Mesendoderm (in vitro differentiated cells): Measurements from ENCODE around the gene UBE3D.
A peak's percentile ranks its signal among the peaks of the same experiment; 100 is the strongest.

Source experiments
- DNase-seq: peaks from one replicate; pipeline ENCODE4 v3.0.0; 2013
- H2AK5ac ChIP-seq: 2 replicates; pipeline ENCODE4 v1.6.1; 2013; ENCODE audit warnings: low read length, inconsistent platforms
- H2BK120ac ChIP-seq: 2 replicates; pipeline ENCODE4 v1.6.1; 2013; ENCODE audit warnings: low read depth, mild to moderate bottlenecking, low read length, moderate library complexity, mixed read lengths
- H2BK15ac ChIP-seq: replicated peaks from 2 replicates; pipeline ENCODE4 v1.6.1; 2013; ENCODE audit warnings: low read depth, mild to moderate bottlenecking, moderate library complexity
- H2BK5ac ChIP-seq: 2 replicates; pipeline ENCODE4 v1.6.1; 2013; ENCODE audit warnings: low read length, inconsistent platforms
- H3K18ac ChIP-seq: 2 replicates; pipeline ENCODE4 v1.6.1; 2013; ENCODE audit warnings: mild to moderate bottlenecking, low read length, mixed read lengths
- H3K23ac ChIP-seq: one replicate; pipeline ENCODE4 v1.6.1; 2013; ENCODE audit warnings: low read length
- H3K27ac ChIP-seq: 2 replicates; pipeline ENCODE4 v1.5.1; 2013; ENCODE audit warnings: low read depth, mild to moderate bottlenecking, inconsistent platforms, low read length, moderate library complexity
- H3K27me3 ChIP-seq: 2 replicates; pipeline ENCODE4 v1.6.1; 2013; ENCODE audit warnings: low read length, control low read depth, mild to moderate bottlenecking, inconsistent platforms; ENCODE audit not compliant: insufficient read depth, poor library complexity
- H3K36me3 ChIP-seq: 2 replicates; pipeline ENCODE4 v1.6.1; 2013; ENCODE audit warnings: low read length, inconsistent platforms; ENCODE audit not compliant: control insufficient read depth, insufficient read depth
- H3K4ac ChIP-seq: one replicate; pipeline ENCODE4 v1.6.1; 2013; ENCODE audit warnings: low read depth, mild to moderate bottlenecking, low read length, moderate library complexity
- H3K4me1 ChIP-seq: 2 replicates; pipeline ENCODE4 v1.6.1; 2013; ENCODE audit warnings: low read depth, low read length, inconsistent platforms; ENCODE audit not compliant: control insufficient read depth
- H3K4me2 ChIP-seq: 2 replicates; pipeline ENCODE4 v1.6.1; 2013; ENCODE audit warnings: low read length
- H3K4me3 ChIP-seq: 2 replicates; pipeline ENCODE4 v1.5.1; 2013; ENCODE audit warnings: mild to moderate bottlenecking, low read length
- H3K56ac ChIP-seq: one replicate; pipeline ENCODE4 v1.6.1; 2013; ENCODE audit warnings: low read length
- H3K79me1 ChIP-seq: 2 replicates; pipeline ENCODE4 v1.6.1; 2013; ENCODE audit warnings: low read length, inconsistent platforms
- H3K79me2 ChIP-seq: 2 replicates; pipeline ENCODE4 v1.6.1; 2013; ENCODE audit warnings: mild to moderate bottlenecking, low read length; ENCODE audit not compliant: control insufficient read depth, insufficient read depth
- H3K9ac ChIP-seq: 2 replicates; pipeline ENCODE4 v1.6.1; 2013; ENCODE audit warnings: low read length, inconsistent platforms
- H4K5ac ChIP-seq: one replicate; pipeline ENCODE4 v1.6.1; 2013; ENCODE audit warnings: low read length
- H4K8ac ChIP-seq: one replicate; pipeline ENCODE4 v1.6.1; 2013; ENCODE audit warnings: low read depth, mild to moderate bottlenecking, control low read depth, low read length, moderate library complexity
- WGBS: extraction: QIAGEN DNeasy Blood & Tissue Kit; methylation state at CpG from one replicate; pipeline ENCODE4 v1.1.7; 2013; ENCODE audit warnings: low lambda C conversion rate, missing lambda C conversion rate; ENCODE audit not compliant: insufficient coverage; ENCODE audit errors: extremely low coverage; 5-methylcytosine and 5-hydroxymethylcytosine counted together

Gene UBE3D

DNA sequence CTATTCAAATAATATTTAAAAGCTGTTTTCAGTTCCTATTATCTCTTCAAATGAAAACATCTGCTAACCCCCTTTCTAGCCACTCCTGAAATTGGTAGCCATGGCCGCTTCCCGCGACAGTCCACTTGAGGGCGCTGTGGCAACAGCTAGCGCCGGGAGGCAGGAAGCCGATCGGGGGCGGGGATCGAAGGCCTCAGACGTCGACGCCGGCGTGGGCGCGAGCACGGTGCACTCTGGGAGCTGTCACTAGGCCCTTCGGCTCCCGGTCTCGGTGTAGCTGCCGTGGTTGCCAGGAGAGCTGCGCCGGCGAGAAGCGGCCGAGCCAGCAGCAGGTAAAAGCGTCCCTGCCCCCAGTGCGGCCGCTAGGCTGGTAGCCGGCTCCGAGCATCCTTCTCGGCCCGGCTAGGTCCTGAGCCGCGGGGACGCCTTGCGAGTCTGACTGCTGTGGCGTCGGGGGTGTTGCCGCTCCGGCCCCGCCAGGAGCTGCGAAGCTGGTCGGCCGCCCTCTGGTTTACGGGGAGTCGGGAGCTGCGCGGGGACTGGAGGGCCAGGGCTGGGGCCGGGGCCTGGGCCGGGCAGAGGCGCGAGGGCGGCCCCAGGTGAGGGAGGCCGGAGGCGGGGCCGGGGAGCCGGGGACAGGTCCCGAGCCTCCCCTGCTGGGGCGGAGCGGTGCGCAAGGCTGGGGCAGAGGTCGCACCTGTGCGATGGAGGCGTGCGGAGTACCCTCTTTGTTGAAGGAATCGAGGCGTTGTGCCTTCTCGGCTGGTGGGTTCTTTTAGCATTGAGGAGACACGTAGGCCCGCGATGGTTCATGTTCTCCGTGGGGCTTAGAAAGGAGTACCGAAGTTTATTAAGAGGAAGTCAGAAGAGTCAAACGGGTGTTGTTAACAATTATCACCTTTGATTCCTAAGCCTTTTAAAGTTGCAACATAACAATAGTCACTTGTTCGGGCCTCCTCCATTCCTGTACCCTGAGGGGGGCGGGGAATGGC, 2.1 kb upstream of the UBE3D start, which contains the start of gene DOP1A:
DOP1A (plus strand) TSS at position 224 of the 992 bp plus-strand sequence. CDS start 29,307 bp downstream, outside the sequence.
- Histone ChIP-seq H3K9ac (peak within 1 kb of the TSS; percentile 80), H3K27ac (peak within 1 kb of the TSS; percentile 60), H2BK120ac (no peak within 1 kb of the TSS), H2BK5ac (no peak within 1 kb of the TSS), H3K36me3 (no peaks in the 10 kb centered on the region), H3K79me2 (peaks cover 1% of the 10 kb centered on the region), H3K4me3 (peak within 1 kb of the TSS; percentile 72), H3K56ac (peak within 1 kb of the TSS; percentile 73), H3K79me1 (no peaks in the 10 kb centered on the region), H3K23ac (no peak within 1 kb of the TSS), H2AK5ac (no peak within 1 kb of the TSS), H4K8ac (no peak within 1 kb of the TSS), H3K27me3 (no peaks in the 10 kb centered on the region), H3K18ac (peak within 1 kb of the TSS; percentile 45), H3K4ac (no peak within 1 kb of the TSS), H3K4me2 (peak within 1 kb of the TSS; percentile 23), H3K4me1 (no peaks in the 10 kb centered on the region), H4K5ac (no peak within 1 kb of the TSS), H2BK15ac (peak within 1 kb of the TSS; percentile 74)
- peak; percentile 97 for DNase-seq
- WGBS: no CpG with 5 or more reads among the region's 78 CpGs

DNA sequence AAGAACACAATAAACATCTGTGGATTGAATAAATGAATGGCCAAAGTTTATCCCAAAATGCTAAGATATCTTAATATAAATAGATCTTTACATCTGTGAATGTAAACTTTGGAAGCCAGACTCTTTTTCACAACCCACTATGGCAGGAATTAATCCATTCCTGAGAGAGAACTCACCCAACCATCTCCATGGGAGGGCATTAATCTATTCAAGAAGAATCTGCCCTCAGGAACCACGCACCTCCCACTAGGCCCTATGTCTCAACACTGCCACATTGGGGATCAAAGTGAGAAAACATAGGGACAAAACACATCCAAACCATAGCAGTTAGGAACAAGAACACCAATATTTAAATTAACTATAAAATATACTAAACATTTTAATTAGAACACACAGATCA, 3.4 kb downstream of the UBE3D start:
- Histone ChIP-seq H3K23ac (no peak overlapping the region), H3K27me3 (no peaks in the 10 kb centered on the region), H3K9ac (no peak overlapping the region), H2BK15ac (no peak overlapping the region), H2AK5ac (no peak overlapping the region), H3K4me2 (no peak overlapping the region), H3K4me3 (no peak overlapping the region), H3K79me1 (peaks cover 6% of the 10 kb centered on the region), H4K5ac (no peak overlapping the region), H3K27ac (no peak overlapping the region), H3K4ac (no peak overlapping the region), H2BK5ac (no peak overlapping the region), H2BK120ac (no peak overlapping the region), H3K56ac (no peak overlapping the region), H3K36me3 (no peaks in the 10 kb centered on the region), H4K8ac (no peak overlapping the region), H3K79me2 (peaks cover 7% of the 10 kb centered on the region), H3K4me1 (no peaks in the 10 kb centered on the region), H3K18ac (no peak overlapping the region)
- DNase-seq: peak; percentile 81
- no CpG with 5 or more reads among the region's 1 CpG for WGBS

DNA sequence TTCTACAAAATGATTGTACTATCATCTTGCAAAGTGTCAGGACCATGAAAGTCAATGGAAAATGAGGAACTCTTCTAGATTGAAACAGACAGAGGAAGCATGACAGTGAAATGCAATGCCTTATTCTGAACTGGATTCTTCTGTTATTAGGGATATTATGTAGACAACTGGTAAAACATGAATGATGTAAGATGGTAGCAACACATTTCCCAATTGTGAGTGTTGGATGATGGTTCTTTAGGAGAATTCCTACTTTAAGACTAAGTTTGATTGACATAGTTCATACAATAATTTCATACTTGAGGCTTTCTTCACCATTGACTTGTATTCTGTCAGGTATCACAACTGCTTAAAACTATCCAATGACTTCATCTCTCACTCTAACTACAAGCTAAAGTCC, 4.5 kb downstream of the UBE3D start:
- Histone ChIP-seq H3K27me3 (no peaks in the 10 kb centered on the region), H2BK5ac (no peak overlapping the region), H3K27ac (no peak overlapping the region), H2BK120ac (no peak overlapping the region), H3K4ac (no peak overlapping the region), H3K4me3 (no peak overlapping the region), H2AK5ac (no peak overlapping the region), H2BK15ac (no peak overlapping the region), H3K79me2 (peaks cover 7% of the 10 kb centered on the region), H3K18ac (no peak overlapping the region), H3K4me2 (no peak overlapping the region), H4K8ac (no peak overlapping the region), H3K4me1 (no peaks in the 10 kb centered on the region), H3K56ac (no peak overlapping the region), H3K79me1 (peaks cover 6% of the 10 kb centered on the region), H4K5ac (no peak overlapping the region), H3K9ac (no peak overlapping the region), H3K36me3 (no peaks in the 10 kb centered on the region), H3K23ac (no peak overlapping the region)
- DNase-seq: no peak

DNA sequence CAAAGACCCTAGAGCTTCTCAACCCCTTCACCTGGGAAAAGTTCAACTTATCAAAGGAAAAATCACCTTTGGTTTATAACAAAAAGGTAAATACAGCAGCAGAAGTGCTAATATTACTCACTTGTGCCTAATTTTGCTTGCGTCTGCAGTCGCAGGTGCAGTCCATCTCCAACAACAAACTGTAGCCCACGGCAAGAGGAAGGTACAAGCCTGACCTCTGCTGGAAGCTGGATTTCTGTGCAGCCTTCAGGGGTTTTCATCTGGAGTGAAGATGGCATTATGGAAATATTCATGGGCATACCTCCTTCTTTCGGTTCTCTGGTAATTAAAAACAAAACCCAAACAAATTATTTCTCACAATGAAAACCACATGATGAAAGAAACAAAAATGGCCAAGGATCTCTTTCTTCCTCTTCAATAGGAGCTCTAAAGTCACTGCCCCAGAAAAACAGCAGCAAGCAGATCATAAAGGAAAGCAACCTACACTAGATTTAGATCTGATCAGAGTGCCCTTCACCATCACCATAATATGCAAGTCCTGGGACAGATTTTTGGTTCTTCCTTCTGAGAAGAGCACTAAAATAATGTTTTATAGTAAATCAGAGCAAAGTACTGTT, 7.8 kb downstream of the UBE3D start:
- Histone ChIP-seq H4K5ac (no peak overlapping the region), H3K79me1 (peaks cover 6% of the 10 kb centered on the region), H3K4me2 (no peak overlapping the region), H3K4ac (no peak overlapping the region), H2BK120ac (no peak overlapping the region), H2AK5ac (no peak overlapping the region), H3K18ac (no peak overlapping the region), H2BK5ac (no peak overlapping the region), H3K36me3 (no peaks in the 10 kb centered on the region), H3K27ac (no peak overlapping the region), H4K8ac (no peak overlapping the region), H3K27me3 (no peaks in the 10 kb centered on the region), H3K9ac (no peak overlapping the region), H3K23ac (no peak overlapping the region), H2BK15ac (no peak overlapping the region), H3K4me1 (no peaks in the 10 kb centered on the region), H3K4me3 (no peak overlapping the region), H3K79me2 (peaks cover 6% of the 10 kb centered on the region), H3K56ac (no peak overlapping the region)
- peak; percentile 64 for DNase-seq
- no CpG with 5 or more reads among the region's 4 CpGs for WGBS

DNA sequence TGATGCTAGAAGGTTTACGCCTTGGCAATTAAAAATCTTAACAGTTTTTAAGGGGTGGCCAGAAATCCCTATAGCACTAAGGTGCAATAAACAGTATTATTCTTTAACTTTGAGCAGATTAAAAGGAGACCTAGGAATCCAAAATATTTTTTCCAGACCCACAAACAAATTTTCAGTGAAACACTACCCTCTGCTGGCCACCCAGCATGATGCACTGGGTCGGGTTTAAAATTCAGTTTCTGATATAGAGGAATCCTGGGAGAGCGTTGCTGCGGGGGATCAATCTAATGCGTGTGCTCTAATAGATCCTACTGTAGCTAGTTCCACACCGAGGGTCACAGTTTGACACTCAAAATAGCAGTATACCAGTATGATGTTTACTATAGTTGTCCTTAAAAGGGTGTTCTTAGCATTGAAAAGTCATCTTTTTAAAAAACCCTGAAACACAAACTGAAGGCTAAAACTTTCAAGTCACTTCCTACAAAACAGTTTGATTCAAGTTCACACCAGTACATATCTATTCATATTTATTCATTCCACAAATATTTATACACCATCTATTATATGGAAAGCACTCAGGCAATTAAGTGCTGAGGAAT, 10.2 kb downstream of the UBE3D start:
- H3K79me2 ChIP-seq: peaks cover 4% of the 10 kb centered on the region
- peak; percentile 56 for DNase-seq
- H4K8ac ChIP-seq: no peak overlapping the region
- H3K56ac ChIP-seq: no peak overlapping the region
- H2BK5ac ChIP-seq: no peak overlapping the region
- H3K27me3 ChIP-seq: no peaks in the 10 kb centered on the region
- peaks cover 4% of the 10 kb centered on the region for H3K79me1 ChIP-seq
- H3K36me3 ChIP-seq: no peaks in the 10 kb centered on the region
- WGBS: no CpG with 5 or more reads among the region's 6 CpGs
- H3K27ac ChIP-seq: no peak overlapping the region
- H2BK120ac ChIP-seq: no peak overlapping the region
- no peak overlapping the region for H3K9ac ChIP-seq
- no peak overlapping the region for H3K4me2 ChIP-seq
- no peaks in the 10 kb centered on the region for H3K4me1 ChIP-seq
- no peak overlapping the region for H4K5ac ChIP-seq
- no peak overlapping the region for H3K4ac ChIP-seq
- no peak overlapping the region for H3K4me3 ChIP-seq
- H2AK5ac ChIP-seq: no peak overlapping the region
- no peak overlapping the region for H2BK15ac ChIP-seq
- no peak overlapping the region for H3K23ac ChIP-seq
- no peak overlapping the region for H3K18ac ChIP-seq
